GM18867 (cell line): ENCODE measurements around the gene DDIAS.
"Not testable (repeated sequence)": the region's sequence is repeated elsewhere in the genome, so short reads cannot be mapped to it uniquely, and the experiment has no call there.

Experiments
- ATAC-seq: cut with Tn5 transposase; IDR thresholded peaks from one replicate; pipeline ENCODE4 v1.9.1; 2021; ENCODE audit warnings: mild to moderate bottlenecking, moderate library complexity; ENCODE audit not compliant: unreplicated experiment

The DDIAS gene

DNA sequence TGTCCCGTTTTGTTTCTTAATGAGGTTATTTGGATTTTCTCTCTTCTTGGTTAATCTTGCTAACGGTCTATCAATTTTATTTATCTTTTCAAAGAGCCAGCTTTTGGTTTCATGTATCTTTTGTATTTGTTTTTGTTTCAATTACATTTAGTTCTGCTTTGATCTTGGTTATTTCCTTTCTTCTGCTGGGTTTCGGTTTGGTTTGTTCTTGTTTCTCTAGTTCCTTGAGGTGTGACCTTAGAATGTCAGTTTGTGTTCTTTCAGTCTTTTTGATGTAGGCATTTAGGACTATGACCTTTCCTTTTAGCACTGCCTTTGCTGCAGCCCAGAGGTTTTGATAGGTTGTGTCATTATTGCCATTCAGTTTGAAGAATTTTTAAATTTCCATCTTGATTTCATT lies 18.7 kb downstream of the DDIAS start:
- ATAC-seq: not testable (repeated sequence)

DNA sequence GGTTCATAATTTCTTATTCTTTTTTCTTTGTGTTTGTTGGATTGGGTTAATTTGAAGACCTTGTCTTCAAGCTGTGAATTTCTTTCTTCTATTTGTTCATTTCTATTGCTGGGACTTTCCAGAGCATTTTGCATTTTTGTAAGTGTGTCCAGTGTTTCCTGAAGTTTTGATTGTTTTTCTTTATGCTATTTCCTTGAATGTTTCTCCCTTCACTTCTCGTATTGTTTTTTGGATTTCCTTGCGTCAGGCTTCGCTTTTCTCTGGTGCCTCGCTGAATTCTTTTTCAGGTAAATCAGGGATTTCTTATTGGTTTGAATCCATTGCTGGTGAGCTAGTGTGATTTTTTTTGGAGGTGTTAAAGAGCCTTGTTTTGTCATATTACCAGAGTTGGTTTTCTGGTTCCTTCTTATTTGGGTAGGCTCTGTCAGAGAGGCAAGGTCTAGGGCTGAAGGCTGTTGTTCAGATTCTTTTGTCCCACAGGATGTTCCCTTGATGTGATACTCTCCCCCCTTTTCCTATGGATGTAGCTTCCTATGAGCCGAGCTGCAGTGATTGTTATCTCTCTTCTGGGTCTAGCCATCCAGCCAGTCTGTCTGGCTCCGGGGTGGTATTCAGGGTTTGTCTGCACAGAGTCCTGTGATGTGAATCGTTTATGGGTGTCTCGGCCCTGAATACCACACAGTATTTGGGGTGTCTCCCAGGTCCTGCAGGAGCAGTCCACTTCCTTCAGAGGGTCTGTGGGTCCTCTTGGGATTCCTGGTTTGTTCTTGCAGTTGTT lies 21.0 kb downstream of the DDIAS start:
- not testable (repeated sequence) for ATAC-seq

DNA sequence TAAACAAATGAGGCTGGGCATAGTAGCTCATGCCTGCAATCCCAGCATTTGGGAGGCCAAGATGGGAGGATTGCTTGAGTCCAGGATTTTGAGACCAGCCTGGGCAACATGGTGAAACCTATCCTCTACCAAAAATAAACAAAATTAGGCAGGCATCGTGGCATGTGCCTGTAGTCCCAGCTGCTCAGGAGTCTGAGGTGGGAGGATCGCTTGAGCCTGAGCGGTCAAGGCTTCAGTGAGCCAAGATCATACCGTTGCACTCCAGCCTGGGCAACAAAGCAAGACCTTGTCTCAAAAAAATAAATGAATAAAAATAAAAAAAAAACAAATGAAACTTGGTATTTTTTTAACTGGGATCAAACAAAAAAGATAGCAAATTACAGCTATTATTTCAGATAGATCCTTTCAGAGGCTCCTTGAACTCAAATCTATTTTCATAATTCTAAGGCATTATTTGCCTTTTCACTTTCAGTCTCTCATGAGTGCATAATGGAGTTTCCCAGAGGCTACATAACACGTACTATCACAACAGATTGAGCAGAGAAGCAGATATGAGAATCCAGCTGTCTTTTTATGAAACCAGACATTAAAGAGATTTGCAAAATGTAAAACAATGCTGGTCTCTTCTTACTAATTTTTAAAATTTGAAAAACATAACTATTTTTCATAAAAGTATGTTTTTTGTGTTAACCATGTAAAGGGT lies 23.1 kb downstream of the DDIAS start:
- no peak for ATAC-seq

DNA sequence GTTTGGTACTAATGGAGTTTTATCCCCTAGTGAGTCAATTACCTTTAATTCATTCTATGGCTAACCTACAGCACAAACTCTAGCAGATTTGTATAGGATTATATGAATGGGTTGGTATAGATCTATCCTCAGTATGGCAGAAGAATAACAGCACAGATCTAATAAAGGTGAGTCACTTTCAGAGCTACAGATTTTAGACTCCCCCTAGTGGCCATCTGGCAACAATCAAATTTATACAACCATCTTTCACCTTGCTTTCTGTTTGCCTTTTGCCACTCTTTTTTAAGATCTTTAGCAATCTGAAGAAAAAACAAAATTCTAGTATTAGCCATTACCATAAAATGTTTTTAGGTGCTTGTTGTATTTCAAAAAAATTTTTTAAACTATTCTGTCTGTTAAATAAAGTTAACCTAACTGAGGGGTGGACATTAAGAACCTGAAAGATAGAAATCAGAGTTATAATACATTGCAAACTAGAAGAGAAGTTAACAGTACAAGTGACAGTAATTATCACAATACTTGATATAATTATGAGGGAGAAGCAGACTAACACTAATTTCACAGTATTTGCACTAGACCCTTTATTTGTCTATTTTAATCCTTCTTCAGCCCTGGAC lies 25.8 kb downstream of the DDIAS start:
- peak; percentile 79 for ATAC-seq

DNA sequence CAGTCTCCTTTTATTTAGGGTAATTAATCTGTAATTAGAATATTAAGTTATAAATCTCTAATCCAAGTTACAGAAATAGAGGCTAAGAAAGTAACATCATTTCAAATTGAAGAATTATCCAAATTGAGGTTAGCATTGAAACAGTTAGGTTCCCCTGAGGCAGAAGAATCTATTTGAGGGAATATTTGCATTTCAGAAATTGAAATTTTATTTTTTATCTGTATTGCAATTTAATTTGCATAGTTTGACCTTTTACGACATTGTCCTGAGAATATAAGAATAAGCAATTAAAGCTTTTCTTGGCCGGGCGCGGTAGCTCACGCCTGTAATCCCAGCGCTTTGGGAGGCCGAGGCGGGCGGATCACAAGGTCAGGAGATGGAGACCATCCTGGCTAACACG lies 27.6 kb downstream of the DDIAS start:
- no peak for ATAC-seq

DNA sequence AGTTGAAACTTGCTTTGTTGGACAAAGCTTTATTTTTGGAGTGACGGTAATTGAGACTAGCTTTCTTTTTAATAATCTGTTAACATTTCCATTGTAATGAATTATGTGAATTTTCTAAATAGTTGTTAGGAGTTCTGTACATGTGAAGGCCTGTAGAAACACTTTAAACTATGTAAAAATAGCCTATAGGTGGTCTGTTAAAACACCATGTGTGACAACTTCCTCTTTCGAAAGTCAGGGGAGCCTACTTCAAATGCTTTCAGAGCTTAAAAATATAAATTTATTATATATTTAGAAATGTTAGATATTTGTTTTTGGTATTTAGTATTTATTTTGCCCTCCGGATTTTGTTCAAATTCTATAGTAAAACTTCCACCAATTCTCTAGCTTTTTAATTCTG lies 28.7 kb downstream of the DDIAS start:
- ATAC-seq: peak; percentile 60

DNA sequence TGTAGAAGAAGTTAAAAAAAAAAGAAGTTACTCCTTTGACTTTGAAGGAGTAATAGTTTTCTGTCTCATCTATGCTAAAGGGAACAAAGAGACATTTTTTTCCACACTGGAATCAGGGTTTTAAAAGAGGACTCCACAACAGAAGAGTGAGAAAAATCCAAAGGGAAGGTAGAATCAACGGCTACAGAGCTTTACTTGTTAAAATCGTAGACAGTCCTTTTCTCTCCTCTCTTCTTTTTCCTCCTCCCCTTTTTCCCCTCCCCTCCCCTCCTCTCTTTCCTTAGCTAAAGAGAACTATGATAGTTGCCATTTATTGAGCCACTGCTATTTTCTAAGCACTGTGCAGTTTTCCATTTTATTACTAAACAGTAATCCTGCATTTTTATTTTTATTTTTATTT lies 29.2 kb downstream of the DDIAS start:
- no peak for ATAC-seq

DNA sequence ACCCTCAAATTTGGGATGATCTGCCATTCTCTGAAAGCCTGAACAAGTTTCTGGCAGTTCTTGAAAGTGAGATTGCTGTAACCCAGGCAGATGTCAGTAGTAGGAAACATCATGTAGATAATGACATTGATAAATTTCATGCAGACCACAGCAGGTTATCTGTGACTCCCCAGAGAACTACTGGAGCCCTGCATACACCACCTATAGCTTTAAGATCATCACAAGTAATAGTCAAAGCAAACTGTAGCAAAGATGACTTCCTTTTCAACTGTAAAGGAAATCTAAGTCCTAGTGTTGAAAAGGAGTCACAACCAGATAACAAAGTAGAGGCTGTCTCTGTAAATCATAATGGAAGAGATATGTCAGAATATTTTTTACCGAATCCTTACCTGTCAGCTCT lies 31.0 kb downstream of the DDIAS start:
- ATAC-seq: no peak

DNA sequence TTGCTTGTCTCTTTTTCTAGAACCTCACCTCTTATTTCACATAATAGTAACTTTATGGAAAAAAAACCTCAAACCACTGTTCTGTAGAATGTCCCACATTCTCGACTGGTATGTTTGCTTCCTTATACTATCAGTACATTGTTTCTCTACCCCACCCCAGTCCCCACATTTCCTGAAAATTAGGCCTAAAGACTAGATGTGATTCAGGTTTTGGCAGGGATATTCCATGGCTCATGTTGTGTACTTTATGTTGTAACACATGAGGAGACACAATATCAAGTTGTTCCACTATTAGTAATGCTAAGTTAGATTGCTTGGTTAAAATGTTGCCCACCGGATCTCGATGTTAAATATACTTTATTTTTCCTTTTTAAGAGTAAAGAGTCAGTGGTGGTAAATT lies 34.7 kb downstream of the DDIAS start:
- ATAC-seq: no peak

DNA sequence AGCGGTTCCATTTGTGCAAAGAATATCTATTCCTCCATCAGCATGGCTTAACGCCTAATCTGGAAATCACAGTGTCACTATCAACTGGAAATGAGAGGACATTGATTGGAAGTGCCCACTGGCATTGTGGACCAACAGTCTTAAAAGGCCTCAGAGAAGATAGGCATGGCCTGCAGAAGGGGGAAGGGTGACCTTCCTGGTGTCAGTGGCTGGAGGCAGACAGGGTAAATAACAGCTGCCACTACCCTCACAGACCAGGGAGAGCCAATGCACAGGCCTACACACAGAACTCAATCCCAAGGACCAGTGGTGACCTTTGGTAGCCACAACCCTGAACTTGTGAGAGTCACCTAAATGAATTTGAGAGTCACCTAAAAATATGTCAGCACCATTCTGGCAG lies 36.0 kb downstream of the DDIAS start:
- ATAC-seq: no peak

DNA sequence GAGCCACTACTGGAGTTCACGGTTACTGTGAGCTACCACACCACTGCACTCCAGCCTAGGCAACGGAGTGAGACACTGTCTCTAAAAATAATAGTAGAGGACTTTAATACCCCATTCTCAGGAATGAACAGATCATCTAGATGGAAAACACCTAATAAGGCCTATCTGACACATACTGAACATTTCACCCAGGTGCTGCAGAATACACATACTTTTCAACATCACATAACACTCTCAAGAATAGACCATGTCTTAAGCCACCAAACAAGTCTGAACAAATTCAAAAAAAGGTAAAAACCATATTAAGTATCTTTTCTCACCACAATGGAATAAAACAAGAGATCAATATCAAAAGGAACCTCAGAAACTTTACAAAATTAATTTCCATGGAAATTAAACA lies 37.9 kb downstream of the DDIAS start:
- no peak for ATAC-seq

DNA sequence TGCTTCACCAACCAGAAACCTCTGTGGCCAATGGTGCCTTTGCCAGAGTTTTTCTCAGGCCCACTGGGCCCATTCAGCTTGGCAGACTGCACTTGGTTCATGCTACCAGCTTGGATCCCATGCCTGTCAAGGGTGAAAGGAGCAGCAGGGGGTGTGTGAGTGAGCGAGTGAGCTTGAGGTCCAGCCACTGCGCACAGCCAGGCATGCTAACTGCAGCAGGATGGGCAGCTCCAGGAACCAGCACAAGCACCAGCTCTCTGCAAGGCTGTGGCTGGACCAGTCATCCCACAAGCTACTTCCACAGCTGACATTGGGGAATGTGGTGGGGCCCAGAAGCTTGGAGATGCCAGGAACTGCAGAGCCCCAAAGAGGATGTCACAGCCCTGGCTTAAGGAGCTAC lies 40.8 kb downstream of the DDIAS start:
- ATAC-seq: no peak

DNA sequence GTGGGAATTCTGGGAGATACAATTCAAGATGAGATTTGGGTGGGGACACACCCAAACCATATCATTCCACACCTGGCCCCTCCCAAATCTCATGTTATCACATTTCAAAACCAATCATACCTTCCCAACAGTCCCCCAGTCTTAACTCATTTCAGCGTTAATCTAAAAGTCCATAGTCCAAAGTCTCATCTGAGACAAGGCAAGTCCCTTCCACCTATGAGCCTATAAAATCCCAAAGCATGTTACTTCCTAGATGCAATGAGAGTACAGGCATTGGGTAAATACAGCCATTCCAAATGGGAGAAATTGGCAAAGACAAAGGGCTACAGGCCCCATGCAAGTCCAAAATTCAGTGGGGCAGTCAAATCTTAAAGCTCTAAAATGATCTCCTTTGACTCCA lies 41.9 kb downstream of the DDIAS start:
- ATAC-seq: not testable (repeated sequence)

DNA sequence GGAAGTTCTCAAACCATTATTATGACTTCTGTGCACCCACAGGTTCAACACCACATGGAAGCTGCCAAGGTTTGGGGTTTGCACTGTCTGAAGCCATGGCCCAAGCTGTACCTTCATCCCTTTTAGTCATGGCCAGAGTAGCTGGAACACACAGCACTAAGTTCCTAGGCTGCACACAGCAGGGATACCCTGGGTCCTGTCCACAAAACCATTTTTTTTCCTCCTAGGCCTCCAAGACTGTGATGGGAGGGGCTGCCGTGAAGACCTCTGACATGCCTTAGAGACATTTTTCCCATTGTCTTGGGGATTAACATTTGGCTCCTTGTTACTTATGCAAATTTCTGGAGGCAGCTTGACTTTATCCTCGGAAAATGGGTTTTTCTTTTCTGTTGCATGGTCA lies 42.7 kb downstream of the DDIAS start:
- no peak for ATAC-seq

DNA sequence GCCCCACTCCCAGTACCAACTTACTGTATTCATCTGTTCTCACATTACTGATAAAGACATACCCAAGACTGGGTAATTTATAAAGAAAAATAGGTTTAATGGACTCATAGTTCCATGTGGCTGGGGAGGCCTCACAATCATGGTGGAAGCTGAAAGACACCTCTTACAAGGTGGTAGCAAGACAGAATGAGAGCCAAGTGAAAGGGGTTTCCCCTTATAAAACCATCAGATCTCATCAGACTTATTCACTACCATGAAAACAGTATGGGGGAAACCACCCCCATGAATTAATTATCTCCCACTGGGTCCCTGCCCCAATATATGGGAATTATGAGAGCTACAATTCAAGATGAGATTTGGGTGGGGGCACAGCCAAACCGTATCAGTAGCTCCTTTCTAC lies 43.5 kb downstream of the DDIAS start:
- not testable (repeated sequence) for ATAC-seq

DNA sequence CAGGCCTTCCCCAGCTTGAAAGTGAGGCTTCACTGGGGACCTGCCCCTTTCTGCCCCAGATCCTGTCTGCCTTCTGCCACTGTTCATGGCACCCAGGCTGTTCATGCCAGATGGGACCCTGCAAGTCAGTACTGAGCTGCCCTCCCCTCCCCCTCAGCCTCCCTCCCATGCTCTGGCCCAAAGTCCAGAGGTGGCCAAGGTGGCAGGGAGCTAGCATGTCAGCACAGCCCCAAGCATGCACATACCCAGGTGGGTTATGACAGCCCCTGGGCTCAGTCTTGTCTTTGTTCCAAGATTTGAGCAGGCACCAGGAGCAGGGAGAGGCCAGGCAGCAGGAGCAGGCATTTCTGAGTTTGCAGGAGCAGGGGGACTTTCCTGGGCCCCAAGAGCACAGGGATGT lies 44.1 kb downstream of the DDIAS start:
- ATAC-seq: no peak

DNA sequence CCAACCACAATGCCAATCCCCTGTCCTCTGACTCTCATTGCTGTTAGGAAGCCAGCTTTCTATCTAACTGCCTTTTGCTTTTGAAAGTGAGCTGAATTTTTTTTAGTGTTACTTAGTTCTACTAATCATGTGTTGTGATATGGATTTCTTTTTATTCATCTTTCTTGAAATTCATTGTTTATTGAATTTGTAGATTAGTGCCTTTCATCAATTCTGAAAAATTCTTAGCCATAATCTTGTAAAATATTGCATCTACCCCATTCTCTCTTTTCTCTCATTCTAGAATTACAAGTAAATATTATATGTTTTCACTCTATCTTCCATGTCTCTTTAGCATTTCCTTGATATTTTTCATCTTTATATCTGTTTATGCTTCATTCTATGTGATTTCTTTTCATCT lies 47.8 kb downstream of the DDIAS start:
- no peak for ATAC-seq

DNA sequence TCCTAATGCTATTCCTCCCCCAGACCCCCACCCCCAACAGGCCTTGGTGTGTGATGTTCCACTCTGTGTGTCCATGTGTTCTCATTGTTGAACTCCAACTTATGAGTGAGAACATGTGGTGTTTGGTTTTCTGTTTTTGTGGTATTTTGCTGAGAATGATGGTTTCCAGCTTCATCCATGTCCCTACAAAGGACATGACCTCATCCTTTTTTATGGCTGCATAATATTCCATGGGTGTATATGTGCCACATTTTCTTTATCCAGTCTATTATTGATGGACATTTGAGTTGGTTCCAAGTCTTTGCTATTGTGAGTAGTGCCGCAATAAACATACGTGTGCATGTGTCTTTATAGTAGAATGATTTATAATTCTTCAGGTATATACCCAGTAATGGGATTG lies 49.0 kb downstream of the DDIAS start:
- not testable (repeated sequence) for ATAC-seq

DNA sequence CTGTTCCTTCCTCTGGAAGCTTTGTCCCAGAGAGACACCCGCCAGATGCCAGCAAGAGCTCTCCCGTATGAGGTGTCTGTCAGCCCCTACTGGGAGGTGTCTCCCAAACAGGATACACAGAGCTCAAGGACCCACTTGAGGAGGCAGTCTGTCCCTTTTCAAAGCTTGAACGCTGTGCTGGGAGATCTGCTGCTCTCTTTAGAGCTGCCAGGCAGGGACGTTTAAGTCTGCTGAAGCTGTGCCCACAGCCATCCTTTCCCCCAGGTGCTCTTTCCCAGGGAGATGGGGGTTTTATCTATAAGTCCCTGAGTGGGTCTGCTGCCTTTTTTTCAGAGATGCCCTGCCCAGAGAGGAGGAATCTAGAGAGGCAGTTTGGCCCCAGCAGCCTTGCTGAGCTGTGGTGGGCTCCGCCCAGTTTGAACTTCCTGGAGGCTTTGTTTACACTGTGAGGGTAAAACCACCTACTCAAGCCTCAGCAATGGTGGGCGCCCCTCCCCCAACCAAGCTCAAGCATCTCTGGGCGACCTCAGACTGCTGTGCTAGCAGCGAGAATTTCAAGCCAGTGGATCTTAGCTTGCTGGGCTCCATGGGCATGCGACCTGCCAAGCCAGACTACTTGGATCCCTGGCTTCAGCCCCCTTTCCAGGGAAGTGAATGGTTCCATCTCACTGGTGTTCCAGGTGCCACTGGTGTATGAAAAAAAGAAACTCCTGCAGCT lies 54.4 kb downstream of the DDIAS start:
- not testable (repeated sequence) for ATAC-seq

DNA sequence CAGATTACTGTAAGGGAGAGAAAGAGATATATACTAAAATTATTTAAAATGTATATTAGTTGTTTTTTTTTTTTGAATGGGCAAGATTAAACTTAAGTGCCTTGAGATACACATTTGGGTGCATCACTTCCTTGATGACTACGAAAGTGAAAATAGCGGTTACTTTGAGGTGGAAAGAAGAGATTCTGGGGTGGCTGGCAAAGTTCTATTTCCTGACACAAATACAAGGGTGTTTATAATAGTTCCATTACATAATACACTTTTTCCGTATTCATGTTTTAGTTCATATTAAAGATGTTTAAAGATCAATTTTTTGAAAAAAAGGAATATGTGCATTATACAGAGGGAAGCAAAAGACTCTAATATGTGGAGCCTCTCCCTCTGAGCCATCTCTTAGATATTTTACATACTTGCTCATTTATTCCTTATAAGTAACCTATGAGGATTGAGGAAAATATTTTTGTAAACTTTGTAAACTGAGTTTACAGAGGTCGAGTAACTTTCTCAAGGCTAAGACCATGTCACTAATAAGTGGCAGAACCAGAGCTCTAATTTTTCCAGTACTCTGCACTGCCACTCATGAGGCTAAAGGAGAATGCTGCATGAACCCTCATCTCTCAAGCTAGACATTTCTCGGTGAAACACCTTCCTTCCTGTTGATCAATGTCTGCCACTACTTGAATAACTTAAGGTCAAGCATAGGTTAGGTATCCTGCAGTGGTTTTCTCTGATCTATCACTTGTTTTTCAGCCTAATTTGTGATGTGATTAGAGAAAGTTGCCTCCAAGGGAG lies 58.6 kb downstream of the DDIAS start:
- peak; percentile 96 for ATAC-seq

DNA sequence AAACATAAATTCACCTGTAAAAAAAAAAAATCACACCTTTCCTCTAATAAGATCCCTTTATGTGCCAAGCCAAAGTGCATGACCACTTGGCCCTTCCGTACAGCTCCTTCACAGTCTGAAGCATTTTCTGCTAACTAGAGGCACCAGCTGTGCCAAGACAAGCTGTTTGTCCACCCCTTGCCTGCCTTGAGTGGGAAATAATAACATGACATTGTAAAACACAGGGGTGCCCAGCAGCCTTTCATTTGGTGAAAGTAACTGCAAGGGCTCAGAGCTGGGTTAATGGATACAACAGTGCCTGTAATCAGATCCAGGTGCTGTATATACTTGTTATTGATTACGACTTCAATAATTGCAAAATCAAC lies 59.2 kb downstream of the DDIAS start:
- peak; percentile 20 for ATAC-seq
